Activated naive CD8-positive, alpha-beta T cell treated with anti-CD3 and anti-CD28 coated beads, Interleukin-2, amount 50 U/mL, for 24 hours (primary cell): ENCODE measurements around the gene MICAL3.
"Not testable (repeated sequence)": the region's sequence is repeated elsewhere in the genome, so short reads cannot be mapped to it uniquely, and the experiment has no call there.

Experiments used
- ATAC-seq: fragments of 150-1000 bp; cut with Tn5 transposase; one replicate; pipeline ENCODE4 v1.10.0; 2021
- DNase-seq: peaks from one replicate; pipeline ENCODE4 v3.0.0; 2021
- H3K27ac Mint-ChIP-seq: one replicate; pipeline ENCODE4 v1.8.0; 2021; ENCODE audit warnings: mild to moderate bottlenecking, mixed read lengths
- H3K27me3 Mint-ChIP-seq: one replicate; pipeline ENCODE4 v1.8.0; 2021; ENCODE audit warnings: mixed read lengths
- H3K36me3 Mint-ChIP-seq: one replicate; pipeline ENCODE4 v1.8.0; 2021; ENCODE audit warnings: low read depth, mixed read lengths
- H3K4me1 Mint-ChIP-seq: one replicate; pipeline ENCODE4 v1.8.0; 2021; ENCODE audit warnings: mixed read lengths
- H3K4me3 Mint-ChIP-seq: one replicate; pipeline ENCODE4 v1.8.0; 2021; ENCODE audit warnings: mild to moderate bottlenecking, moderate library complexity, mixed read lengths
- H3K9me3 Mint-ChIP-seq: one replicate; pipeline ENCODE4 v1.8.0; 2021; ENCODE audit warnings: mixed read lengths

MICAL3 gene

DNA sequence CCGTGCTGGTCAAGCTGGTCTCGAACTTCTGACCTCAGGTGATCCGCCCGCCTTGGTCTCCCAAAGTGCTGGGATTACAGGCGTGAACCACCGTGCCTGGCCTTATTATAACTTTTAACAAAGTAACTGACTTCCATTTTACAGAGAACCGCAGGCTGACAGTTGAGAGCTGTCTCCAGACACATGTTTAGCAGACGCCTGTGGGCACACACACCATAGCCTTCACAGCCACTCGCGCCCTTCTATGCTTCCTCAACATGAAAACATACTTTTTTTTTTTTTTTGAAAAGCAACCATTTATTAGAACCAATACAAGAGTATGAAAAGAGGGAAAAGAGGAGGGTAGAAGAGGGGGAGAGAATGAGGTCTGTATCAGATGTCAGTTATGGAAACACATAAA, 260.9 kb downstream of the MICAL3 start:
- not testable (repeated sequence) for H3K9me3 Mint-ChIP-seq, ATAC-seq, H3K27me3 Mint-ChIP-seq, H3K27ac Mint-ChIP-seq, DNase-seq, H3K36me3 Mint-ChIP-seq, H3K4me3 Mint-ChIP-seq
- peaks cover 50% of the 10 kb centered on the region for H3K4me1 Mint-ChIP-seq

GRCh38 chr22:17761138-17761488, 263.2 kb downstream of the MICAL3 start:
- DNase-seq (no peak), ATAC-seq (no peak)
- H3K27me3 Mint-ChIP-seq: peaks cover 7% of the 10 kb centered on the region
- H3K4me1 Mint-ChIP-seq: peaks cover 34% of the 10 kb centered on the region
- H3K36me3 Mint-ChIP-seq: no peaks in the 10 kb centered on the region
- no peak overlapping the region for H3K4me3 Mint-ChIP-seq
- H3K9me3 Mint-ChIP-seq: no peaks in the 10 kb centered on the region
- H3K27ac Mint-ChIP-seq: no peak overlapping the region

GRCh38 chr22:17754233-17754925, 270.0 kb downstream of the MICAL3 start:
- no peaks in the 10 kb centered on the region for H3K4me1 Mint-ChIP-seq
- H3K4me3 Mint-ChIP-seq: no peak overlapping the region
- no peaks in the 10 kb centered on the region for H3K36me3 Mint-ChIP-seq
- H3K9me3 Mint-ChIP-seq: no peaks in the 10 kb centered on the region
- H3K27ac Mint-ChIP-seq: no peak overlapping the region
- no peaks in the 10 kb centered on the region for H3K27me3 Mint-ChIP-seq
- peak; percentile 53 for DNase-seq
- ATAC-seq: peak; percentile 76

DNA sequence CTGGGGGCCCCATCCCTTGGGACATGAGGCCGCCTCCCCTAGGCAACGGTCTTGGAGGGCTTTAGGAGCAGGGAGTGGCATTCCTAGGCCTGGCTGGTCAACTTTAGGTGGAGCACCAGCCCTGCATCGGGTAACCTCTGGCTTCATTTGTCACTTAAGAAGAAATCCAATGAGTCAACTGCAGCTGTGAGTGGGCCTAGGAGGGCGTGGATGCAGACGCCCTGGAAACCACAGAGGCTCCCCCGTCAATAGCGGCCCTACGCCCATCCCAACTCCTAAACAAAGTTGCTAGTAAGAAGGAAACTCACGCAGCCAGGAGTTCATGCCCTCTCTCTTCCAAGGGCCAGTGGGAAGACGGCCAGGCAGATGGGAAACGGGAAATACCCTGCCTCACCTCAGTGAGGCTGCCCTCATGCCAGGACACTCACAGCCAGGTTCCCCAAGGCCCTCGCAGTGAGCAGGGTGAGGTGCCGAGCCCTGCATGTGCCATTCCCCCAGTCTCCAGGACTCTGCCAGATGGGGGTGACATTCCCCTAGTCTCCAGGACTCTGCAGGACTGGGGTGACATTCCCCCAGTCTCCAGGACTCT, 270.9 kb downstream of the MICAL3 start:
- no peaks in the 10 kb centered on the region for H3K36me3 Mint-ChIP-seq
- no peaks in the 10 kb centered on the region for H3K4me1 Mint-ChIP-seq
- H3K27me3 Mint-ChIP-seq: no peaks in the 10 kb centered on the region
- no peak overlapping the region for H3K4me3 Mint-ChIP-seq
- DNase-seq (no peak), ATAC-seq (no peak)
- no peak overlapping the region for H3K27ac Mint-ChIP-seq
- no peaks in the 10 kb centered on the region for H3K9me3 Mint-ChIP-seq

- DNase-seq (no peak), ATAC-seq (no peak)
- Mint-ChIP-seq H3K9me3 (no peaks in the 10 kb centered on the region), H3K4me1 (no peaks in the 10 kb centered on the region), H3K27ac (no peak overlapping the region), H3K4me3 (no peak overlapping the region), H3K36me3 (no peaks in the 10 kb centered on the region), H3K27me3 (no peaks in the 10 kb centered on the region)
Observed at GRCh38 chr22:17751596-17751995, 272.8 kb downstream of the MICAL3 start.

GRCh38 chr22:17749605-17750395, 274.6 kb downstream of the MICAL3 start:
- no peak overlapping the region for H3K27ac Mint-ChIP-seq
- no peaks in the 10 kb centered on the region for H3K36me3 Mint-ChIP-seq

GRCh38 chr22:17748555-17749353, 275.6 kb downstream of the MICAL3 start:
- H3K9me3 Mint-ChIP-seq: no peaks in the 10 kb centered on the region
- DNase-seq: no peak
- peaks cover 2% of the 10 kb centered on the region for H3K4me1 Mint-ChIP-seq
- ATAC-seq: no peak
- no peak overlapping the region for H3K27ac Mint-ChIP-seq
- H3K36me3 Mint-ChIP-seq: no peaks in the 10 kb centered on the region
- no peaks in the 10 kb centered on the region for H3K27me3 Mint-ChIP-seq
- no peak overlapping the region for H3K4me3 Mint-ChIP-seq

More at GRCh38 chr22:17749605-17750395, 274.6 kb downstream of the MICAL3 start:
- DNase-seq: no peak
- Mint-ChIP-seq H3K27me3 (no peaks in the 10 kb centered on the region), H3K4me1 (peaks cover under 1% of the 10 kb centered on the region), H3K4me3 (no peak overlapping the region), H3K9me3 (no peaks in the 10 kb centered on the region)
- no peak for ATAC-seq

GRCh38 chr22:17746916-17747315, 277.4 kb downstream of the MICAL3 start:
- ATAC-seq (no peak), DNase-seq (no peak)
- Mint-ChIP-seq H3K4me3 (no peak overlapping the region), H3K4me1 (peaks cover 5% of the 10 kb centered on the region), H3K36me3 (no peaks in the 10 kb centered on the region), H3K27me3 (no peaks in the 10 kb centered on the region), H3K27ac (no peak overlapping the region), H3K9me3 (no peaks in the 10 kb centered on the region)

DNA sequence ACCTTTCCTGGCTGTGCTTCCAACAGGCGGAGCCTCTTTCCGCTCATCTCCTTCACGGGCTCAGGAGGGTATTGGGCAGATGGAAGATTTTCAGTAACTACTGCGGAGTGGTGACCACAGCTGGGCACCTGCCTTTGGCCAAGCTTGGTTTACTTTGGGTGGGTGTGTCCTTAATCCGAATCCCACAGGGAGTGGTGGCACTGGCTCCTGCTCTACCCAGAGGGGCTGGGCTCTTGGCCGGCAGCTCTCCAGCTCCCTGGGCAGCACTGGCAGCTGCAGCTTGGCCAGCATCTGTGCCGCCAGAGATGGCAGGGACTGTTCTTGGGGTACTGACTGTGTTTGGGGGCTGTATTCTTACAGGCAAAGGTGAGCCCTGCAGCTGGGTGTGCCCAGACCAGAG, 279.9 kb downstream of the MICAL3 start:
- Mint-ChIP-seq H3K36me3 (no peaks in the 10 kb centered on the region), H3K27ac (no peak overlapping the region), H3K4me1 (peaks cover 5% of the 10 kb centered on the region), H3K4me3 (no peak overlapping the region), H3K9me3 (no peaks in the 10 kb centered on the region), H3K27me3 (no peaks in the 10 kb centered on the region)
- no peak for DNase-seq
- ATAC-seq: no peak

- Mint-ChIP-seq H3K27me3 (no peaks in the 10 kb centered on the region), H3K4me1 (peaks cover 5% of the 10 kb centered on the region), H3K4me3 (no peak overlapping the region), H3K36me3 (no peaks in the 10 kb centered on the region), H3K27ac (no peak overlapping the region), H3K9me3 (no peaks in the 10 kb centered on the region)
- no peak for DNase-seq
- ATAC-seq: no peak
Observed at GRCh38 chr22:17743661-17744411, 280.5 kb downstream of the MICAL3 start.

DNA sequence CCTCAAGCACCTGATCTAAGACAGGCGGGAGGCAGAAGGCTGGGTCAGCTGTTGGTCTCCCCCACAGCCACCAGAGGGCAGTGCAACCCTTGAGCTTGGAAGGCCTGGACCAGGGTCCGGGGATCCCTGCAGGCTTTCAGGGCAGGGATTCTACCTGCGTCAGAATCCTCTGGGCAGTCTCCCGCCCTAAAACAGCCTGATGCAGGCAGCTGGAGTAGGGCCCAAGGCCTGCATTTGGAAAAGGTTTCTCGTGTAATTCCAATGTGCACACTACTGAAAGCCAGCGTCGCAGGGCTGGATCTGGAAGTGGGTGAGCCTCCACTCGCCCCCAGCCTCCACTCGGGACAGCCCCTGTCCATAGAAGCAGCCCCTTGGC, 281.8 kb downstream of the MICAL3 start:
- ATAC-seq: peak; percentile 71
- peak; percentile 79 for DNase-seq
- peaks cover 4% of the 10 kb centered on the region for H3K36me3 Mint-ChIP-seq

GRCh38 chr22:17741866-17742526, 282.4 kb downstream of the MICAL3 start:
- ATAC-seq: no peak
- no peak for DNase-seq
- H3K4me3 Mint-ChIP-seq: no peak overlapping the region
- no peak overlapping the region for H3K27ac Mint-ChIP-seq
- peaks cover 4% of the 10 kb centered on the region for H3K36me3 Mint-ChIP-seq
- peaks cover 5% of the 10 kb centered on the region for H3K4me1 Mint-ChIP-seq
- H3K27me3 Mint-ChIP-seq: no peaks in the 10 kb centered on the region
- no peaks in the 10 kb centered on the region for H3K9me3 Mint-ChIP-seq

More for the DNA sequence above, 281.8 kb downstream of the MICAL3 start:
- H3K27ac Mint-ChIP-seq: no peak overlapping the region
- H3K27me3 Mint-ChIP-seq: no peaks in the 10 kb centered on the region
- peaks cover 5% of the 10 kb centered on the region for H3K4me1 Mint-ChIP-seq
- H3K9me3 Mint-ChIP-seq: no peaks in the 10 kb centered on the region
- no peak overlapping the region for H3K4me3 Mint-ChIP-seq

GRCh38 chr22:17739196-17739975, 285.0 kb downstream of the MICAL3 start:
- peaks cover 6% of the 10 kb centered on the region for H3K36me3 Mint-ChIP-seq
- peaks cover 11% of the 10 kb centered on the region for H3K4me1 Mint-ChIP-seq
- H3K9me3 Mint-ChIP-seq: no peaks in the 10 kb centered on the region
- no peaks in the 10 kb centered on the region for H3K27me3 Mint-ChIP-seq
- no peak overlapping the region for H3K27ac Mint-ChIP-seq
- no peak overlapping the region for H3K4me3 Mint-ChIP-seq
- DNase-seq: no peak
- no peak for ATAC-seq
